ENCODE results near the gene NTM. TPM values are rescaled to one million over a fixed set of nuclear protein-coding genes. Genes with fewer than 3 reads are reported as not detected.

NTM gene
- total RNA-seq, 1 experiment from 2014 or later: not detected

- H3K9me2 ChIP-seq (ENCODE audit: insufficient read depth): no peaks in the 10 kb centered on the region
- no peak for DNase-seq (ENCODE audit: low read depth, low spot score)
- no peak overlapping the region for H3K9ac ChIP-seq (ENCODE audit: low read length)
- no peaks in the 10 kb centered on the region for H3K27me3 ChIP-seq (ENCODE audit: insufficient read depth, low read length)
- POLR2A ChIA-PET: no interaction called here
- no peak overlapping the region for H3K4me3 ChIP-seq (replicated peaks in 1 of 2; ENCODE audit: low read depth in 1 of 2, low read length in 2 of 2)
- CTCF ChIA-PET: no interaction called here
- no peak for ATAC-seq
- H4K20me1 ChIP-seq (ENCODE audit: insufficient read depth): no peaks in the 10 kb centered on the region
- H2AFZ ChIP-seq (ENCODE audit: low read depth, low read length, poor library complexity, severe bottlenecking): no peak overlapping the region
- H3K4me1 ChIP-seq (ENCODE audit: control insufficient read depth in 1 of 2, insufficient read depth in 2 of 2, low read length in 2 of 2): no peaks in the 10 kb centered on the region
- no peaks in the 10 kb centered on the region for H3K36me3 ChIP-seq (ENCODE audit: control insufficient read depth in 1 of 2, insufficient read depth in 2 of 2, low read length in 2 of 2)
- H3K79me2 ChIP-seq (ENCODE audit: insufficient read depth, low read length): no peaks in the 10 kb centered on the region
- no peaks in the 10 kb centered on the region for H3K9me3 ChIP-seq (ENCODE audit: control insufficient read depth in 1 of 2, insufficient read depth in 1 of 2, low read depth in 1 of 2, low read length in 2 of 2)
- H3K27ac ChIP-seq (ENCODE audit: low read depth, low read length): no peak overlapping the region
- no peak overlapping the region for H3K4me2 ChIP-seq (ENCODE audit: low read length)
- intact Hi-C loops (cut with micrococcal nuclease): no loop called here
- BruUV-seq (replicated peaks): no TSS peak
- RAD21 ChIA-PET (ENCODE audit: low non-redundant PET in 1 of 2, low total read pairs in 2 of 2, uncharacterized antibody in 2 of 2, unreplicated experiment in 2 of 2): no interaction called here
- no peak for TF ChIP-seq CBX3 (IDR thresholded peaks at IDR 0.05; ENCODE audit: low read depth)
- no peak for TF ChIP-seq SRF (IDR thresholded peaks at IDR 0.05; ENCODE audit: low read depth)
- TF ChIP-seq POLR2AphosphoS5 (IDR thresholded peaks at IDR 0.05; ENCODE audit: low read depth, low read length): no peak
- TF ChIP-seq ZFX (IDR thresholded peaks at IDR 0.05): no peak
- no peak for TF ChIP-seq YY1 (IDR thresholded peaks at IDR 0.05; ENCODE audit: extremely low read depth, insufficient replicate concordance, low read depth, low read length)
- no peak for TF ChIP-seq ZNF274 (IDR thresholded peaks at IDR 0.05; ENCODE audit: low read depth, low read length)
- no peak for TF ChIP-seq EGR1 (IDR thresholded peaks at IDR 0.05; ENCODE audit: low read depth)
- TF ChIP-seq POLR2A (IDR thresholded peaks at IDR 0.05; ENCODE audit: borderline replicate concordance, extremely low read depth, insufficient read depth, insufficient read length): no peak
- no peak for TF ChIP-seq ELF1 (IDR thresholded peaks at IDR 0.05; ENCODE audit: borderline replicate concordance, low read depth)
- TF ChIP-seq RAD21 (IDR thresholded peaks at IDR 0.05; ENCODE audit: low read depth): no peak
- TF ChIP-seq TCF7L2 (IDR thresholded peaks at IDR 0.05; ENCODE audit: borderline replicate concordance, extremely low read depth, insufficient read depth, insufficient read length): no peak
- no peak for TF ChIP-seq CTCF (IDR thresholded peaks at IDR 0.05 in 2 of 3, conservative IDR thresholded peaks at IDR 0.05 in 1 of 3; ENCODE audit: borderline replicate concordance in 1 of 3, insufficient read depth in 1 of 3, low read depth in 2 of 3, low read length in 2 of 3)
- TF ChIP-seq ZBTB33 (IDR thresholded peaks at IDR 0.05; ENCODE audit: extremely low read depth, insufficient replicate concordance, low read length): no peak
- TF ChIP-seq EZH2phosphoT487 (IDR thresholded peaks at IDR 0.05; ENCODE audit: borderline replicate concordance): no peak
- no peak for TF ChIP-seq CEBPB (IDR thresholded peaks at IDR 0.05; ENCODE audit: low read depth)
- TF ChIP-seq SIN3A (IDR thresholded peaks at IDR 0.05; ENCODE audit: low read depth): no peak
- TF ChIP-seq REST (IDR thresholded peaks at IDR 0.05; ENCODE audit: low read depth): no peak
Measured at GRCh38 chr11:131675121-131675888, 304.9 kb downstream of the NTM start.

All from HCT116 (cell line).